DND-41 (cell line): Measurements from ENCODE around the gene MTARC2.

ENCODE experiments used
- CTCF ChIP-seq: IDR thresholded peaks from 2 replicates; pipeline ENCODE4 v1.5.1; 2012; ENCODE audit warnings: borderline replicate concordance, low read length, moderate library complexity, mild to moderate bottlenecking; ENCODE audit not compliant: poor library complexity, severe bottlenecking; ENCODE audit errors: extremely low read depth
- EZH2 ChIP-seq: IDR thresholded peaks from 3 replicates; pipeline ENCODE4 v1.6.1; 2012; ENCODE audit warnings: borderline replicate concordance, low read depth, mild to moderate bottlenecking, moderate library complexity, low read length, inconsistent platforms; ENCODE audit not compliant: severe bottlenecking

GRCh38 chr1:220776254-220776653 is 28.1 kb downstream of the MTARC2 start:
- no peak for TF ChIP-seq CTCF
- TF ChIP-seq EZH2, result no peak
